A375 (cell line): ENCODE results near the gene SEL1L. TPM values are rescaled to one million over a fixed set of nuclear protein-coding genes. Genes with fewer than 3 reads are reported as not detected.

ENCODE experiments used
- total RNA-seq: library from RNA; depleted of rRNA; stranded (reverse); fragments of >200 nt; shearing (Covaris generic); gene quantifications from 2 replicates; pipeline ENCODE4 v1.2.3, GENCODE V29; 2014; rRNA removed

The SEL1L gene
- 28.2 and 40.7 TPM in 2 replicates for total RNA-seq

GRCh38 chr14:81533536-81534343 is at the start of gene SEL1L:
Gene SEL1L (minus strand): TSS chr14:81533853. CDS start chr14:81533744, 109 bp downstream.

Other genes with a start within 250 kb of the SEL1L start
- 0.11 and 0.60 TPM in 2 replicates for gene STON2, start 133.5 kb downstream of the SEL1L start, total RNA-seq